Measurements from ENCODE around the gene CDH12.
"Not testable (repeated sequence)": the region's sequence is repeated elsewhere in the genome, so short reads cannot be mapped to it uniquely, and the experiment has no call there.

Gene CDH12

DNA sequence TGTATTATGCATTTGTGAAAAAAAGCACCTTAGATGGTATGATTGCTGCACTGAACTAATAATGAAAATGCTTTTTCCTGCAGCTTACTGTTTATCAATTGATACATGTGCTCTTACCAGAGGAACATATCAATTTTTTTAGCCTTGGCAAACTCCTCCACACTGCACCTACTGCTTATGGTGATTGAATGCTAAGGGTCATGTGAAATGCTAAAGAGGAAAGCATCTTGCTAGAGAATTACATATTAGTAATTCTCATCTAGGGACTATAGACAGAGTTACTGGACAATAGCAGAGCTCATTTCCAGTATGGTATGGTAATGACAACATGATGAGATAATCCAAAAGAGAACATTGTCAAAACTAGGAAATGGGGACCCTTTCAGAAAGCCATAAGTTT is 817.1 kb downstream of the CDH12 start:
- no peaks in the 10 kb centered on the region for H3K36me3 ChIP-seq
- TF ChIP-seq, protein P1, sequence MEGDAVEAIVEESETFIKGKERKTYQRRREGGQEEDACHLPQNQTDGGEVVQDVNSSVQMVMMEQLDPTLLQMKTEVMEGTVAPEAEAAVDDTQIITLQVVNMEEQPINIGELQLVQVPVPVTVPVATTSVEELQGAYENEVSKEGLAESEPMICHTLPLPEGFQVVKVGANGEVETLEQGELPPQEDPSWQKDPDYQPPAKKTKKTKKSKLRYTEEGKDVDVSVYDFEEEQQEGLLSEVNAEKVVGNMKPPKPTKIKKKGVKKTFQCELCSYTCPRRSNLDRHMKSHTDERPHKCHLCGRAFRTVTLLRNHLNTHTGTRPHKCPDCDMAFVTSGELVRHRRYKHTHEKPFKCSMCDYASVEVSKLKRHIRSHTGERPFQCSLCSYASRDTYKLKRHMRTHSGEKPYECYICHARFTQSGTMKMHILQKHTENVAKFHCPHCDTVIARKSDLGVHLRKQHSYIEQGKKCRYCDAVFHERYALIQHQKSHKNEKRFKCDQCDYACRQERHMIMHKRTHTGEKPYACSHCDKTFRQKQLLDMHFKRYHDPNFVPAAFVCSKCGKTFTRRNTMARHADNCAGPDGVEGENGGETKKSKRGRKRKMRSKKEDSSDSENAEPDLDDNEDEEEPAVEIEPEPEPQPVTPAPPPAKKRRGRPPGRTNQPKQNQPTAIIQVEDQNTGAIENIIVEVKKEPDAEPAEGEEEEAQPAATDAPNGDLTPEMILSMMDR (IDR thresholded peaks at IDR 0.05; ENCODE audit: low read depth, low read length): no peak
- H3K27me3 ChIP-seq (ENCODE audit: insufficient read depth, low read depth, severe bottlenecking): no peaks in the 10 kb centered on the region
- DNase-seq: no peak
- H3K9me3 ChIP-seq (ENCODE audit: severe bottlenecking): no peaks in the 10 kb centered on the region
- H3K4me3 ChIP-seq (ENCODE audit: low read depth, low read length): no peak overlapping the region
- H3K27ac ChIP-seq: no peak overlapping the region

DNA sequence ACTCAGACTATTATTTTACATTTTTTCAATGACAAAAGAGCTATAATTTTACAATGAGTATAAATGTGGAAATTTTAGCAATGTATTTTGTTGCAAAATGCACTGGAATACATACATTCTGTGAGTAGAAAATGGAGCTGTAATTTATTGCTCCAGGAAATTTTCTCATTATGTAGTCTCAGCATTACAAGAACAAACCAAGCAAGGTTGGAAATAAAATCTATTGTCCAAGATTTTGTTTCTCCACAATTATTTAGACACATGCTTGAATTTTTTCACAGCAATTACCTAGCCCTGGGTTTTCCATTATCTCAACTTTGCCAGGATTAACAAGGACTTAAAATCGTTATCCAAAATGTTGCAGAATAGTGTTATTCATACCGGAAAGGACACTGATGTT is 820.1 kb downstream of the CDH12 start:
- TF ChIP-seq, protein P1 (IDR thresholded peaks at IDR 0.05; ENCODE audit: low read depth, low read length): no peak
- H3K27me3 ChIP-seq (ENCODE audit: insufficient read depth, low read depth, severe bottlenecking): no peaks in the 10 kb centered on the region
- no peak overlapping the region for H3K4me3 ChIP-seq (ENCODE audit: low read depth, low read length)
- no peak for DNase-seq
- peaks cover 5% of the 10 kb centered on the region for H3K9me3 ChIP-seq (ENCODE audit: severe bottlenecking)
- no peaks in the 10 kb centered on the region for H3K36me3 ChIP-seq
- H3K27ac ChIP-seq: no peak overlapping the region

DNA sequence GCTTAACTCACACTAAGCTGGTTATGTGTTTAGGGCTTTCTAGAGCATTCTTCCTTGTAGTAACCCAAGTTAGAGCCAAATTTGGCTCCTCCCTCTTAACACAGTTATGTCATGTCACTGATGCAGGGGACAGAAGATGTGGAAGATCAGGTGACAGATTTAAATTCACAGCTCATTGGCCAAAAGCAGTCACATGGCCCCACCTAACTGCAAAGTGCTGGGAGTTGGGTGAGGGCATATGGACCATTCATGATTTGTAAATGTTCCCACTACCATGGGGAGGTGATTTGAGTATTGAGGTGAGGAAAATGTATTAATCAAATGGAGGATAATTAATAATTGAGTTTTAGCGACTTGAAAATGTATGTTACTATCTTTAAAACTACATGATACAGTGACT is 829.4 kb downstream of the CDH12 start:
- TF ChIP-seq, protein P1 (IDR thresholded peaks at IDR 0.05; ENCODE audit: low read depth, low read length): no peak
- no peak overlapping the region for H3K27ac ChIP-seq
- no peak for DNase-seq

DNA sequence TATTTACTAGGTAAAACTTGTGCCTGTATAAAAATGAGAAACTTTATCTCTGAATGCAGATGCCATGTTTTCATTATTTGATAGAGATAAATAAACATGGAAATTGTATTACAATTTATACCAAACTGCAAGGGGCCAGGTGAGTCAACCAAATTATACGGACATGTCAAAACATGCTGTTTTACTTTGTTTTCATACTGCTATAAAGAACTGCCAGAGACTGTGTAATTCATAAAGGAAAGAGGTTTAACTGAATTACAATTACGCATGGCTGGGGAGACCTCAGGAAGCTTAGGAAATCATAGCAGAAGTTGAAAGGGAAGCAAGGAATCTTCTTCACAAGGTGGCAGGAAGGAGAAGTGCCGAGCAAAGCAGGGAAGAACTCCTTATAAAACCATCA is 840.3 kb downstream of the CDH12 start:
- not testable (repeated sequence) for H3K9me3 ChIP-seq (ENCODE audit: severe bottlenecking); H3K4me3 ChIP-seq (ENCODE audit: low read depth, low read length); H3K27me3 ChIP-seq (ENCODE audit: insufficient read depth, low read depth, severe bottlenecking); DNase-seq; H3K36me3 ChIP-seq; H3K27ac ChIP-seq

More for the DNA sequence above, 829.4 kb downstream of the CDH12 start:
- no peaks in the 10 kb centered on the region for H3K27me3 ChIP-seq (ENCODE audit: insufficient read depth, low read depth, severe bottlenecking)
- no peaks in the 10 kb centered on the region for H3K36me3 ChIP-seq
- H3K9me3 ChIP-seq (ENCODE audit: severe bottlenecking): peaks cover 3% of the 10 kb centered on the region
- H3K4me3 ChIP-seq (ENCODE audit: low read depth, low read length): no peak overlapping the region

DNA sequence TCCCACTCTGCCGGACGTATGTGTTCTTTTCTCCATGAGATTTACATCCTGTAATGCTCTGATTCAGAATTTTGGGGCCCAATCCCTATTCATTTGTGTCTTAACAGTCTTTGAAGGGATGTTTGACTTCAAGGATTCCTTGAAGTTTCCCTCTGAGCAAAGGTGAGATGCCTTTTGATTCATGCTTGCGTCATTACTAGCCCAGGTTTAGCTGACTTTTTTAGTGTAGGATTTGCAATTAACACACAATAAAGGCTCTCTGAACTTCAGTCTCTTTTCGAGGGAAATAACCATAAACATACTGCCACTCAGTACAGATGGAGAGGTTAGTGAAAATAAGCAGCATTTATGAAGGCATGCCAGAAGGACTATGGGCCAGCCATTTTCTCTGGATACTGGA is 842.3 kb downstream of the CDH12 start:
- not testable (repeated sequence) for H3K27ac ChIP-seq; DNase-seq; H3K9me3 ChIP-seq (ENCODE audit: severe bottlenecking); H3K27me3 ChIP-seq (ENCODE audit: insufficient read depth, low read depth, severe bottlenecking); H3K36me3 ChIP-seq; H3K4me3 ChIP-seq (ENCODE audit: low read depth, low read length)

DNA sequence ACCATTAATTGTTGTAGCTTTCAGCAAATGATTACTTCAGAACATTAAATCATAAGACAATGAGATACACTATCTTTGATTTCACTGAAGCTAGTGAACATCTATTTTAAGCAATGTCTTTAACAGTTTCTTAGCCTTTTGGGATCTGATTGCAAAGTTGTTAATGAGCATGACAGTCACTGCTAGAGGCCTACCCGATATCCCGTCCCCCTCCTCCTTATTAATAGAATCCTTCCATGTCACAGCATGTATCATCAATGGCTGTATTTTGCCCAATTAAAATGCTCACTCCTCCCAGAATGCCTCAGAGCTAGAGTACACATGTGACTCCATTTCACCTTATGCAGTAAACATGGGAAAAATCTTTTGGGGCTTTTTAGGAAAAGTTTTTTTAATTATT is 852.0 kb downstream of the CDH12 start:
- not testable (repeated sequence) for H3K27me3 ChIP-seq (ENCODE audit: insufficient read depth, low read depth, severe bottlenecking); DNase-seq; H3K4me3 ChIP-seq (ENCODE audit: low read depth, low read length); H3K27ac ChIP-seq; H3K9me3 ChIP-seq (ENCODE audit: severe bottlenecking); H3K36me3 ChIP-seq

DNA sequence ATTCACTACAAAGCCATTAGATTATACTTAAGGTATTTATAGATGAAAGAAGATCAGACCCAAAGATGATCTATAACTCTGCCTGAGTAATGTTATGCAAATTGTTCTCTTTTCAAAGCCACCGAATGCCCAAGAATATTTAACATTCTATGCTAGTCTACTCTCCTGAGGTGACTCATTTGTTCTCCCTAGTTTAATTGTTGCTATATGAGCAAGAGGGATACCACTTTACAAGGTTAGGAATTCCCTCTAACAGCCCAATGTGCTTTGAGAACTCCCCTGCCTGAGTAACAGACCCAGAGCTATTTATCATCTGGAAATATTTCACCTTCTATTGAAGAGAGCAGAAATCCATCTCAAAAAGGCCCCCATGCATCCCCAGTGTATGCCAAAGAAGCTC is 867.3 kb downstream of the CDH12 start:
- not testable (repeated sequence) for H3K9me3 ChIP-seq (ENCODE audit: severe bottlenecking); H3K4me3 ChIP-seq (ENCODE audit: low read depth, low read length); H3K27ac ChIP-seq; H3K36me3 ChIP-seq; DNase-seq; H3K27me3 ChIP-seq (ENCODE audit: insufficient read depth, low read depth, severe bottlenecking)

DNA sequence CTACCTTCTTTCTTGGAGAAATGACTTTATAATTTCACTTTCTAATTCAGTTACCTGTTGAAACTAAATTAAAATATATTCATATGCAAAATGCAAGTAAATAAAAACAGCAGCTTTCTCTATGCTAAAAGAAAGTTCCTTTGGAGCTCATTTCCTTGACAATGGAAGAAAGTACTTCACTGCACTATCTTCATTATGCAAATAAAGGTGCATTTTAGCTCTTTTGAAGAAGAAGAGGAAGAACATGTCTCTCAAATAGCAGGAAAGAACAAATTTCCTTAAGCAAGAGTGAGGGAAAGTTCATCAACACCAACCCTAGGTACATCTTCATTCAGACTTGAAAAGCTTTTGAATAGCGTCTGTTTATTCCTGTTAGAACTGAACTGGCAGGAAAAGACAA is 901.6 kb downstream of the CDH12 start:
- not testable (repeated sequence) for H3K4me3 ChIP-seq (ENCODE audit: low read depth, low read length); DNase-seq; H3K9me3 ChIP-seq (ENCODE audit: severe bottlenecking); H3K27me3 ChIP-seq (ENCODE audit: insufficient read depth, low read depth, severe bottlenecking); H3K36me3 ChIP-seq; H3K27ac ChIP-seq

DNA sequence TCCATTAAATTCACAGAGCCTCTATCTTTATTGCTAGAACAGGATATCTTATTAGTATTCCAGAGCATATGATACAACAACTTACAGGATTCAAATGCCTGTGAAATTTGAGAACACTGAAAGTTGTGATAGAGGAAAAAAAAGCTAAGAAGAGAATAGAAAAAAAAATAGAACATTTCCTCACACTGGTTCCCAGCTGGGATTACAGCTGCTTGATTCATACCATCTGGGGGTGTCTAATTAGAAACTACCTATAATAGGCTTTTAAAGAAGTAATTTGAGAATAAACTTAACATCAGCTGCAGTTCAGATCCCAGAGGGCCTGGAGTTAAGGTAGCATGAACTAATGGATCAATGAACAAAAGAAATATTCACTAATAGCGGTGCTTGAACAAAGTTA is 922.0 kb downstream of the CDH12 start:
- no peak overlapping the region for H3K4me3 ChIP-seq (ENCODE audit: low read depth, low read length)
- peaks cover 3% of the 10 kb centered on the region for H3K9me3 ChIP-seq (ENCODE audit: severe bottlenecking)
- no peaks in the 10 kb centered on the region for H3K27me3 ChIP-seq (ENCODE audit: insufficient read depth, low read depth, severe bottlenecking)
- no peaks in the 10 kb centered on the region for H3K36me3 ChIP-seq
- TF ChIP-seq, protein P1 (IDR thresholded peaks at IDR 0.05; ENCODE audit: low read depth, low read length): no peak
- no peak for DNase-seq
- H3K27ac ChIP-seq: no peak overlapping the region
